ENCODE results near the gene TOR1AIP1. TPM values are rescaled to one million over a fixed set of nuclear protein-coding genes. Genes with fewer than 3 reads are reported as not detected.

TOR1AIP1 gene
- total RNA-seq, 4 donors from 2014 or later = 91.1 to 116 (median 104) TPM

DNA sequence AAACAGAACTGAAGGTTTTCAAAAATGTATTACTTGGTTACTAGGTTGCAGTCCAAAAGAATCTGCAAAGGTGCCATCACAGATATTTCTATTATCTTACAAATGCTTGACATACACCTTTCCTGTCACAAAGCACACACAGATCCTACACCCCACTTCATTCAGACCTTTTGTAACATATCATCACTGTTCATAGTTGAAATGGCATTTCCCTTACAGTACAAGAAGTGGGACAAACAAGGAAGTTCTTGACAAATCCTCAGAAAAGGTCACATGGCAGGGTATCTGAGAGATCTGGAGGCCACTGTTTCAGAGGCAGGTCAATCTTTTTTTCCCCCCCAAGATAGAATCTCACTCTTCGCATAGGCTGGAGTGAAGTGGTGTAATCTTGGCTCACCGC is 25.8 kb upstream of the TOR1AIP1 start:
- Histone ChIP-seq H3K27ac (no peak overlapping the region), H3K36me3 (peaks cover 4 to 7% of the 10 kb centered on the region in 2 donors), H3K27me3 (no peaks in the 10 kb centered on the region), H3K4me1 (no peaks in the 10 kb centered on the region), H3K9me3 (no peaks in the 10 kb centered on the region), H3K4me3 (replicated peaks in 1 of 3) (no peak overlapping the region)
- intact Hi-C loops (cut with DNase I) = no loop called here
- WGBS, 2 donors = 98% methylated on average over 2 of the region's 2 CpGs
- no peak for TF ChIP-seq POLR2A (IDR thresholded peaks at IDR 0.05)
- TF ChIP-seq, protein P1, sequence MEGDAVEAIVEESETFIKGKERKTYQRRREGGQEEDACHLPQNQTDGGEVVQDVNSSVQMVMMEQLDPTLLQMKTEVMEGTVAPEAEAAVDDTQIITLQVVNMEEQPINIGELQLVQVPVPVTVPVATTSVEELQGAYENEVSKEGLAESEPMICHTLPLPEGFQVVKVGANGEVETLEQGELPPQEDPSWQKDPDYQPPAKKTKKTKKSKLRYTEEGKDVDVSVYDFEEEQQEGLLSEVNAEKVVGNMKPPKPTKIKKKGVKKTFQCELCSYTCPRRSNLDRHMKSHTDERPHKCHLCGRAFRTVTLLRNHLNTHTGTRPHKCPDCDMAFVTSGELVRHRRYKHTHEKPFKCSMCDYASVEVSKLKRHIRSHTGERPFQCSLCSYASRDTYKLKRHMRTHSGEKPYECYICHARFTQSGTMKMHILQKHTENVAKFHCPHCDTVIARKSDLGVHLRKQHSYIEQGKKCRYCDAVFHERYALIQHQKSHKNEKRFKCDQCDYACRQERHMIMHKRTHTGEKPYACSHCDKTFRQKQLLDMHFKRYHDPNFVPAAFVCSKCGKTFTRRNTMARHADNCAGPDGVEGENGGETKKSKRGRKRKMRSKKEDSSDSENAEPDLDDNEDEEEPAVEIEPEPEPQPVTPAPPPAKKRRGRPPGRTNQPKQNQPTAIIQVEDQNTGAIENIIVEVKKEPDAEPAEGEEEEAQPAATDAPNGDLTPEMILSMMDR (IDR thresholded peaks at IDR 0.05) = no peak
- no peak for DNase-seq

GRCh38 chr1:179857009-179857408 is 25.1 kb upstream of the TOR1AIP1 start:
- Histone ChIP-seq H3K9me3 (no peaks in the 10 kb centered on the region), H3K27ac (no peak overlapping the region), H3K27me3 (no peaks in the 10 kb centered on the region), H3K36me3 (peaks cover 0 to 4% of the 10 kb centered on the region in 2 donors), H3K4me3 (replicated peaks in 1 of 3) (no peak overlapping the region), H3K4me1 (no peaks in the 10 kb centered on the region)
- no peak for TF ChIP-seq POLR2A (IDR thresholded peaks at IDR 0.05)
- TF ChIP-seq, protein P1 (IDR thresholded peaks at IDR 0.05) = no peak
- no peak for DNase-seq
- WGBS, 2 donors = 91 to 95% methylated on average over 4 of the region's 4 CpGs
- intact Hi-C loops (cut with DNase I) = no loop called here

DNA sequence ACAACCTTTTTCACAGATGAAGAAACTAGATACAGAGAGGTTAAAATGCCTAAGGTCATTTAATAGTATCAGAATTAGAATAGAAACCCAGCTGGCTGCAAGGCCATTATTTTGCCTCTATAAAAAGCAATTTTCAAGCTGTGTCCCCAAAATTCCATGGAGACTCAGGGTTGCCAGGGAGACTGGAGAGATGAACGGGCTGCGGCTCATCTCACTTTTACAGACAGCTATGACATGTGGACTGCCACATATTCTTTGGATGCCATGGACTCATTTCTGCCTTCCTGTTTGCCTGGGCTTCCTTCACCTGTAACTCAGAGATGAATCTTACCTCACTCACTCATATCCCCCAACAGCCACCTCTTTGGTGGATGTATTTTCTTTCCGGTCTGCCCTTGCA is 21.4 kb upstream of the TOR1AIP1 start:
- no peaks in the 10 kb centered on the region for H3K27me3 ChIP-seq
- intact Hi-C loops (cut with DNase I) = no loop called here
- TF ChIP-seq, protein P1 (IDR thresholded peaks at IDR 0.05) = no peak
- no peak for TF ChIP-seq POLR2A (IDR thresholded peaks at IDR 0.05)
- WGBS, 2 donors = 88 to 94% methylated on average over 3 of the region's 3 CpGs
- DNase-seq = no peak
- H3K27ac ChIP-seq = no peak overlapping the region
- no peaks in the 10 kb centered on the region for H3K4me1 ChIP-seq
- H3K4me3 ChIP-seq (replicated peaks in 1 of 3) = no peak overlapping the region
- H3K36me3 ChIP-seq = peaks cover 7 to 11% of the 10 kb centered on the region in 2 donors
- H3K9me3 ChIP-seq = no peaks in the 10 kb centered on the region

- Histone ChIP-seq H3K4me3 (replicated peaks in 1 of 3) (no peak overlapping the region), H3K27ac (no peak overlapping the region), H3K9me3 (no peaks in the 10 kb centered on the region), H3K4me1 (no peaks in the 10 kb centered on the region), H3K27me3 (no peaks in the 10 kb centered on the region), H3K36me3 (peaks cover 7 to 21% of the 10 kb centered on the region in 2 donors)
- no peak for TF ChIP-seq POLR2A (IDR thresholded peaks at IDR 0.05)
- TF ChIP-seq, protein P1 (IDR thresholded peaks at IDR 0.05) = no peak
- intact Hi-C loops (cut with DNase I) = no loop called here
- DNase-seq = no peak
- 94 to 97% methylated on average over 6 of the region's 6 CpGs for WGBS, 2 donors
These were observed 16.7 kb upstream of the TOR1AIP1 start for GRCh38 chr1:179865377-179865776.

- no peak overlapping the region for H3K27ac ChIP-seq
- TF ChIP-seq POLR2A (IDR thresholded peaks at IDR 0.05) = no peak
- TF ChIP-seq, protein P1 (IDR thresholded peaks at IDR 0.05) = no peak
- H3K4me3 ChIP-seq (replicated peaks in 1 of 3) = no peak overlapping the region
- H3K9me3 ChIP-seq = no peaks in the 10 kb centered on the region
- intact Hi-C loops (cut with DNase I) = no loop called here
- H3K27me3 ChIP-seq = no peaks in the 10 kb centered on the region
- no peak for DNase-seq
- H3K36me3 ChIP-seq = peaks cover 7 to 21% of the 10 kb centered on the region in 2 donors
- peaks cover 5 to 8% of the 10 kb centered on the region in 2 donors for H3K4me1 ChIP-seq
- WGBS, 2 donors = 91 to 93% methylated on average over 7 of the region's 7 CpGs
These were observed 15.5 kb upstream of the TOR1AIP1 start for GRCh38 chr1:179866616-179867015.
